RWPE1 (cell line): ENCODE results near the gene DNAH8.

Experiments
- CTCF ChIA-PET: fragments of 350-600 bp; sonication (Branson Sonifier 250); formaldehyde crosslinking; extraction: SDS; loops from one replicate; lab custom pipeline; 2021; lab: Yijun Ruan, JAX
- POLR2A ChIA-PET: fragments of 400-600 bp; formaldehyde crosslinking; extraction: SDS; loops from one replicate; lab custom pipeline; 2020; ENCODE audit warnings: antibody characterized with exemption; ENCODE audit not compliant: low non-redundant PET; lab: Yijun Ruan, JAX
- DNase-seq: peaks from one replicate; pipeline ENCODE4 v3.0.0; 2012; ENCODE audit warnings: low spot score
- H3K27ac ChIP-seq: fragments of 450-650 bp; 2 replicates; pipeline ENCODE4 v1.5.1; 2017
- TF ChIP-seq, protein P1 (sequence below): fragments of 450-650 bp; conservative IDR thresholded peaks from 2 replicates; pipeline ENCODE4 v1.5.1; 2017; ENCODE audit warnings: low read depth, mild to moderate bottlenecking

The DNAH8 gene

DNA sequence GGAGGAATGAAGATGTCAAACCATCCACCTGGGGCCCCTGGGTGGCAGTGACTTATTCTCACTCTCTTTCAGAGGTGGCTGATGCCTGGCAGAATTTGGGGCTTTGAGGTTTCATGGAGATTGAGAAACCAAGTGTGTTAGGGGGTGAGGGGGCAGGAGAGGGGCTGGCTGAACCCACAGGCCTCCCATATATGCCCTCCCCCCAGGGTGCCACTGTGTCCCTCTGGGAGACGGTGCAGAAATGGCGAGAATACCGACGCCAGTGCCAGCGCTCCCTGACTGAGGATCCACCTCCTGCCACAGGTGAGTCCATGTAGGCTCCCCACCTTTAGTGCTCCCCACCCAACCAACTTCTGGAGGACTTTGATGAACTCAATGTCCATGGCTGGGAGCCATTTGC, 341.1 kb downstream of the DNAH8 start:
- no peak for DNase-seq
- ChIA-PET CTCF (no interaction called here), POLR2A (no interaction called here)
- TF ChIP-seq, protein P1, sequence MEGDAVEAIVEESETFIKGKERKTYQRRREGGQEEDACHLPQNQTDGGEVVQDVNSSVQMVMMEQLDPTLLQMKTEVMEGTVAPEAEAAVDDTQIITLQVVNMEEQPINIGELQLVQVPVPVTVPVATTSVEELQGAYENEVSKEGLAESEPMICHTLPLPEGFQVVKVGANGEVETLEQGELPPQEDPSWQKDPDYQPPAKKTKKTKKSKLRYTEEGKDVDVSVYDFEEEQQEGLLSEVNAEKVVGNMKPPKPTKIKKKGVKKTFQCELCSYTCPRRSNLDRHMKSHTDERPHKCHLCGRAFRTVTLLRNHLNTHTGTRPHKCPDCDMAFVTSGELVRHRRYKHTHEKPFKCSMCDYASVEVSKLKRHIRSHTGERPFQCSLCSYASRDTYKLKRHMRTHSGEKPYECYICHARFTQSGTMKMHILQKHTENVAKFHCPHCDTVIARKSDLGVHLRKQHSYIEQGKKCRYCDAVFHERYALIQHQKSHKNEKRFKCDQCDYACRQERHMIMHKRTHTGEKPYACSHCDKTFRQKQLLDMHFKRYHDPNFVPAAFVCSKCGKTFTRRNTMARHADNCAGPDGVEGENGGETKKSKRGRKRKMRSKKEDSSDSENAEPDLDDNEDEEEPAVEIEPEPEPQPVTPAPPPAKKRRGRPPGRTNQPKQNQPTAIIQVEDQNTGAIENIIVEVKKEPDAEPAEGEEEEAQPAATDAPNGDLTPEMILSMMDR = no peak
- no peak overlapping the region for H3K27ac ChIP-seq

DNA sequence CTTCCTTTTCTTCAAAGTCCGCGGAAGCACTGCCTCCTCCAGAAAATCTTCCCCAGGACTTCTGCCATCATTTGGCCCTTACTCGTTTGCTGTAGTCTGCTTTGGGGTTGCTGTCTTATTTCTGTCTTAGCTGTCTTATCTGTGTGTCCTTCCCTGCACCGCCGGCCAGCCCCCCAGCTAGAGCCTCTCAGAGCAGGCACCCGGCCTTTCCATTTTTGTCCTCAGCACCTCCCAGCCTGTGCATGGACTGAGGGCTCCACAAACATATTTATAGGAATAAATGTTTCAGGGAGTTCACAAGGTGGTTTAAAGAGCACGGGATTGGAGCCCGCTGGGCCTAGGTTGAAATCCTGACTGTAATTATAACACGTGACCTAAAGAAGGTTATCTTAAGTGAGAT, 341.6 kb downstream of the DNAH8 start:
- no peak for DNase-seq
- POLR2A ChIA-PET = no interaction called here
- TF ChIP-seq, protein P1 = no peak
- H3K27ac ChIP-seq = no peak overlapping the region
- CTCF ChIA-PET = no interaction called here

DNA sequence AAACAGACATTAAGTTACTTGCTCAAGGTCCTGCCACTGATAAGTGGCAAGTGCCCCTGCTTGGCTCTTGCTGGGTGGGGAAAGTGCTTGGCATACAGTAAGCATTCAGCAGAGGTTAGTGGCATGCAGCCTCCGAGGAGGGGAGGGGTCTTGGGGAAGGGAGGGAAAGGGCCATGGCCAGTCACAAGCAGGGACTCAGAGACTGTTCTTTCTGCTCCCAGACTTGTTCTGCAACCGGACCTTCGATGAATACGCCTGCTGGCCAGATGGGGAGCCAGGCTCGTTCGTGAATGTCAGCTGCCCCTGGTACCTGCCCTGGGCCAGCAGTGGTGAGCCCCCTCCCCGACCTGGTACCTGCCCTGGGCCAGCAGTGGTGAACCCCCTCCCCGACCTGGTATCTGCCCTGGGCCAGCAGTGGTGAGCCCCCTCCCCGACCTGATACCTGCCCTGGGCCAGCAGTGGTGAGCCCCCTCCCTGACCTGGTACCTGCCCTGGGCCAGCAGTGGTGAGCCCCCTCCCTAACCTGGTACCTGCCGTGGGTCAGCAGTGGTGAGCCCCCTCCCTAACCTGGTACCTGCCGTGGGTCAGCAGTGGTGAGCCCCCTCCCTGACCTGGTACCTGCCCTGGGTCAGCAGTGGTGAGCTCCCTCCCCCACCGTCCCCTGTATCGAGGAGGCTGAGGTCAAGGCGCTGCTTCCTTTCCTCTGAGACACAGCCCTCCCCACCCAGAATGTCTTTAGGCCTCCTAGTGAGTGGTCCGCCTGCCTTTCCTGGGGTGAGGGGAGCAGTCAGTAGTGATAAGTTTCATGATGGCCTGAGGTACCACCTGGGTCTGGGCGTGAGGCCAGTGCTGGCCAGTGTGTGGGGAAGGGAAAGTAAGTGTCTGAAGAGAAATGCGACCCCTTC, 342.4 kb downstream of the DNAH8 start:
- ChIA-PET CTCF (no interaction called here), POLR2A (no interaction called here)
- TF ChIP-seq, protein P1 = no peak
- DNase-seq = no peak
- no peak overlapping the region for H3K27ac ChIP-seq

DNA sequence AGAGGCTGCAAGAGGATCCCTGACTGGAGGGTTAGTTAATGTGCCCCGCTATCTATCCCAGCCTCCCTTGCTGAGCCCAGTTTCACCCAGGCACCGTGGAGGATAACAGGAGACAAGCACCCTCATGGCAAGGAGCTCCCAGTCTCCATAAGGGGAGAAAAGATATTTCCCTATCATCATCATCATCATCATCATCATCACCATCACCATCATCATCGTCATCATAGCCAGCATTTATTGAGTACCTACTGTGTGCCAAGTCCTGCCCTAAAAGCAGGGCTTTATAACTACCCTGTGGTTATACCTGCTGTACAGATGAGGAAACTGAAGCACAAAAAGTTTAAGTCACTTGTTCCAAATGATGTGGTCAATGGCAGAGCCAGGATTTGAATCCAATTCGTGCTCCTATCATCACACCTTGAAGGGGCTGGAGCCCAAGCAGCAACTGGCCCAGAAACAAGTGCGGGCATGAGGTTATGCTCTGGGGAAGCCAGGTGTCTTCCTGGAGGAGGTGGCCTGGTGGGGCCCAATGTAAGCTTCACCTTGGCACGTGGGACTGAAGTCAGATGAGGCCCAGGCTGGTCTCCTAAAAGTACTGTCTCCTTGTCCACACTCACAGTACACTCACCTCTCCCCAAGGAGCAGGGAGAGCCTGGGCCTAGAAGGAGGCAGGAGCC, 343.5 kb downstream of the DNAH8 start:
- ChIA-PET POLR2A (no interaction called here), CTCF (no interaction called here)

DNA sequence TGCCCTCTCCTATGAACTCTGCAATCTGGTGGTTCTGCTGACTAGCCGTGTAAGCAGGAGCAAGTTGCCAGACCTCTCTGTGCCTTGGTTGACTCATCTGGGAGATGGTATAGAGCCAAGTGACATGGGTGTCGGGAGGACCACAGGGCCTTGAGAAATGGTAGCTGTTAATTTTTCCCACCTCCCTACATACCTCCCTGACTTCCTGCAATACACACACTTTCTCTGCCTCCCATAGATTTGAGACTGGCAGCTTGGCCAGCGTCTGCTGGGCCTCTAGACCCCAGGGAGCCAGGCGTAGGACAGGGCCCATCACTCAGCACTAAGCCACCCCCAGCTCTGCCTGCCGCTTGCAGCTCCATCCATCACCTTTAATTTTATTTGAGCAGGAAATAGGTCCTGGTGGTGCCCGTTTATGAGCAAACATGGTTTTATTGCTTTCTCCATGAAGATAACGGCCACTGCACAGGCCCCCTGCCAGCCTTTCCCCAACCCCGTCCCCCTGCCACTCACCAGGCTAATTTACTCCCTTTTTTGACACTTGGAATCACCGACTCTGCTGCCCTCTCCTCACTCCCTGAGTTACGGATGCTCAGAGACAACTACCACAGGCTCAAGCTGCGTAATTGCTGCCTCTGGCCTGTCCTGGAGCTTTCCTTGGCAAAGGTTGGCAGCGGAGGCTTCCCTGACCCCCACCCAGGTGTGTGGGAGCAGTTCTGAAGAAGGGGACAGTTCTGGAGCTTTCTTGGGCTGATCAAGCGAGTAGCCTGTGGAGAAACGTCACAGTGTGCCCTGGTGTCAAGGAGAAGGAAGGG, 344.6 kb downstream of the DNAH8 start:
- ChIA-PET POLR2A (no interaction called here), CTCF (no interaction called here)
- no peak for DNase-seq
- H3K27ac ChIP-seq = no peak overlapping the region
- TF ChIP-seq, protein P1 = no peak

More for the DNA sequence above, 343.5 kb downstream of the DNAH8 start:
- TF ChIP-seq, protein P1 = no peak
- H3K27ac ChIP-seq = no peak overlapping the region
- DNase-seq = no peak
